K562 (cell line): ENCODE measurements around the gene EXTL1. TPM values are rescaled to one million over a fixed set of nuclear protein-coding genes. Genes with fewer than 3 reads are reported as not detected.

Experiments used
- FIP1L1 ChIP-seq: fragments of 200-400 bp; formaldehyde crosslinking; IDR thresholded peaks from 2 replicates; pipeline ENCODE4 v1.6.1; 2018; ENCODE audit warnings: mild to moderate bottlenecking, low read depth, low read length; ENCODE audit not compliant: poor library complexity, severe bottlenecking
- KHSRP ChIP-seq: fragments of 450-650 bp; IDR thresholded peaks from 2 replicates; pipeline ENCODE4 v1.6.1; 2017
- MAZ ChIP-seq, 2 experiments: fragments of 450-650 bp in 1 of 2; sonication (generic) in 1 of 2; formaldehyde crosslinking; IDR thresholded peaks in 1 of 2; conservative IDR thresholded peaks in 1 of 2; 2 replicates each; pipeline versions ENCODE4 v1.4.0 to v1.5.0; 2020; ENCODE audit warnings: mild to moderate bottlenecking in 1 of 2, missing genetic modification reagents in 1 of 2
- MTF1 ChIP-seq: fragments of 250-450 bp; sonication (Bioruptor Pico); IDR thresholded peaks from 2 replicates; pipeline ENCODE4 v1.9.0; 2021; ENCODE audit warnings: moderate library complexity, mild to moderate bottlenecking, inconsistent platforms, borderline replicate concordance
- MYBL2 ChIP-seq, 2 experiments: fragments of 450-650 bp in 1 of 2; sonication (generic) in 1 of 2; formaldehyde crosslinking in 1 of 2; IDR thresholded peaks; 2 replicates each; pipeline versions ENCODE4 v1.6.1 to v1.8.1; 2017 to 2022; ENCODE audit warnings: borderline replicate concordance in 1 of 2, inconsistent platforms in 1 of 2, low read depth in 1 of 2, mild to moderate bottlenecking in 1 of 2, missing genetic modification reagents in 1 of 2, moderate library complexity in 1 of 2
- RCOR1 ChIP-seq, 2 experiments: IDR thresholded peaks; 2 replicates each; pipeline ENCODE4 v1.6.1; 2012; ENCODE audit warnings: low read depth in 2 of 2, low read length in 2 of 2, borderline replicate concordance in 1 of 2, improper control_type of control experiment in 1 of 2
- ZNF778 ChIP-seq: fragments of 450-650 bp; formaldehyde crosslinking; IDR thresholded peaks from 2 replicates; pipeline ENCODE4 v1.4.0; 2020; ENCODE audit warnings: mild to moderate bottlenecking, moderate library complexity
- polyA plus RNA-seq, 8 experiments: library from polyadenylated mRNA; depleted of rRNA in 4 of 8; stranded (reverse) in 5 of 8; unstranded in 3 of 8; fragments of >200 nt; fragmentation: Nextera tagmentation in 2 of 8; fragmentation: Illumina TruSeq in 1 of 8; extraction: Ambion mirVana in 2 of 8; extraction: Trizol in 1 of 8; gene quantifications; 2 replicates each; pipeline versions ENCODE4 v1.2.1 to v1.2.3, GENCODE V29; 2011 to 2014; ENCODE audit warnings: inconsistent platforms in 1 of 8, missing spikeins in 1 of 8
- total RNA-seq, 7 experiments: library from RNA; depleted of rRNA in 6 of 7; stranded (reverse); fragments of >200 nt in 6 of 7; fragmentation: Illumina TruSeq in 2 of 7; extraction: Trizol in 2 of 7; gene quantifications; 2 replicates each; pipeline versions ENCODE4 v1.2.1 to v1.2.3, GENCODE V29; 2011 to 2021; ENCODE audit warnings: low replicate concordance in 1 of 7
- TF ChIP-seq, protein P1 (sequence below): fragments of 250-450 bp; sonication (Bioruptor Pico); IDR thresholded peaks from 2 replicates; pipeline ENCODE4 v1.8.0; 2021; ENCODE audit warnings: moderate library complexity, mild to moderate bottlenecking, inconsistent platforms
- TF ChIP-seq, protein P2 (sequence below): sonication (generic); formaldehyde crosslinking; IDR thresholded peaks from 2 replicates; pipeline ENCODE4 v1.8.1; 2023; ENCODE audit warnings: missing genetic modification reagents, mild to moderate bottlenecking, borderline replicate concordance
- TF ChIP-seq, protein P3 (sequence below): fragments of 150-350 bp; conservative IDR thresholded peaks from 2 replicates; pipeline ENCODE4 v1.6.1; 2014; ENCODE audit warnings: low read length
- TF ChIP-seq, protein P4 (sequence below), 3 experiments: fragments of 200-800 bp in 1 of 3; fragments of 250-450 bp in 1 of 3; fragments of 450-650 bp in 1 of 3; sonication (Bioruptor Pico) in 1 of 3; sonication (Bioruptor generic) in 1 of 3; formaldehyde crosslinking in 1 of 3; IDR thresholded peaks; 2 replicates each; pipeline versions ENCODE4 v1.6.1 to v1.8.0; 2016 to 2022; ENCODE audit warnings: mild to moderate bottlenecking in 2 of 3, missing genetic modification characterization in 2 of 3, missing compliant biosample characterization in 1 of 3, moderate library complexity in 1 of 3

EXTL1 gene
- total and polyA plus RNA-seq, 9 of the 15 experiments (the other 6 are each of a cell fraction or from before 2014, with no cell fraction given) = 0.04 to 0.23 (median 0.08) TPM; not detected in 3

- TF ChIP-seq MYBL2 (IDR thresholded peaks at IDR 0.05; ENCODE audit: low read depth) (no peak), MYBL2 (CRISPR knock-in tag; IDR thresholded peaks at IDR 0.05; ENCODE audit: borderline replicate concordance) (no peak), RCOR1 (IDR thresholded peaks at IDR 0.05; ENCODE audit: borderline replicate concordance in 1 of 2, low read depth in 2 of 2, low read length in 2 of 2) (0 out of 4 replicates have a peak, but pooled peaks of 1 of the 2 experiments have one; percentile 14), FIP1L1 (no peak), MTF1 (no peak), KHSRP (no peak), ZNF778 (CRISPR knock-in tag) (no peak), MAZ (CRISPR knock-in tag; conservative IDR thresholded peaks at IDR 0.05 in 1 of 2, IDR thresholded peaks at IDR 0.05 in 1 of 2) (no peak)
- TF ChIP-seq, protein P1, sequence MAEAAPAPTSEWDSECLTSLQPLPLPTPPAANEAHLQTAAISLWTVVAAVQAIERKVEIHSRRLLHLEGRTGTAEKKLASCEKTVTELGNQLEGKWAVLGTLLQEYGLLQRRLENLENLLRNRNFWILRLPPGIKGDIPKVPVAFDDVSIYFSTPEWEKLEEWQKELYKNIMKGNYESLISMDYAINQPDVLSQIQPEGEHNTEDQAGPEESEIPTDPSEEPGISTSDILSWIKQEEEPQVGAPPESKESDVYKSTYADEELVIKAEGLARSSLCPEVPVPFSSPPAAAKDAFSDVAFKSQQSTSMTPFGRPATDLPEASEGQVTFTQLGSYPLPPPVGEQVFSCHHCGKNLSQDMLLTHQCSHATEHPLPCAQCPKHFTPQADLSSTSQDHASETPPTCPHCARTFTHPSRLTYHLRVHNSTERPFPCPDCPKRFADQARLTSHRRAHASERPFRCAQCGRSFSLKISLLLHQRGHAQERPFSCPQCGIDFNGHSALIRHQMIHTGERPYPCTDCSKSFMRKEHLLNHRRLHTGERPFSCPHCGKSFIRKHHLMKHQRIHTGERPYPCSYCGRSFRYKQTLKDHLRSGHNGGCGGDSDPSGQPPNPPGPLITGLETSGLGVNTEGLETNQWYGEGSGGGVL (CRISPR knock-in tag) = no peak
- TF ChIP-seq, protein P2, sequence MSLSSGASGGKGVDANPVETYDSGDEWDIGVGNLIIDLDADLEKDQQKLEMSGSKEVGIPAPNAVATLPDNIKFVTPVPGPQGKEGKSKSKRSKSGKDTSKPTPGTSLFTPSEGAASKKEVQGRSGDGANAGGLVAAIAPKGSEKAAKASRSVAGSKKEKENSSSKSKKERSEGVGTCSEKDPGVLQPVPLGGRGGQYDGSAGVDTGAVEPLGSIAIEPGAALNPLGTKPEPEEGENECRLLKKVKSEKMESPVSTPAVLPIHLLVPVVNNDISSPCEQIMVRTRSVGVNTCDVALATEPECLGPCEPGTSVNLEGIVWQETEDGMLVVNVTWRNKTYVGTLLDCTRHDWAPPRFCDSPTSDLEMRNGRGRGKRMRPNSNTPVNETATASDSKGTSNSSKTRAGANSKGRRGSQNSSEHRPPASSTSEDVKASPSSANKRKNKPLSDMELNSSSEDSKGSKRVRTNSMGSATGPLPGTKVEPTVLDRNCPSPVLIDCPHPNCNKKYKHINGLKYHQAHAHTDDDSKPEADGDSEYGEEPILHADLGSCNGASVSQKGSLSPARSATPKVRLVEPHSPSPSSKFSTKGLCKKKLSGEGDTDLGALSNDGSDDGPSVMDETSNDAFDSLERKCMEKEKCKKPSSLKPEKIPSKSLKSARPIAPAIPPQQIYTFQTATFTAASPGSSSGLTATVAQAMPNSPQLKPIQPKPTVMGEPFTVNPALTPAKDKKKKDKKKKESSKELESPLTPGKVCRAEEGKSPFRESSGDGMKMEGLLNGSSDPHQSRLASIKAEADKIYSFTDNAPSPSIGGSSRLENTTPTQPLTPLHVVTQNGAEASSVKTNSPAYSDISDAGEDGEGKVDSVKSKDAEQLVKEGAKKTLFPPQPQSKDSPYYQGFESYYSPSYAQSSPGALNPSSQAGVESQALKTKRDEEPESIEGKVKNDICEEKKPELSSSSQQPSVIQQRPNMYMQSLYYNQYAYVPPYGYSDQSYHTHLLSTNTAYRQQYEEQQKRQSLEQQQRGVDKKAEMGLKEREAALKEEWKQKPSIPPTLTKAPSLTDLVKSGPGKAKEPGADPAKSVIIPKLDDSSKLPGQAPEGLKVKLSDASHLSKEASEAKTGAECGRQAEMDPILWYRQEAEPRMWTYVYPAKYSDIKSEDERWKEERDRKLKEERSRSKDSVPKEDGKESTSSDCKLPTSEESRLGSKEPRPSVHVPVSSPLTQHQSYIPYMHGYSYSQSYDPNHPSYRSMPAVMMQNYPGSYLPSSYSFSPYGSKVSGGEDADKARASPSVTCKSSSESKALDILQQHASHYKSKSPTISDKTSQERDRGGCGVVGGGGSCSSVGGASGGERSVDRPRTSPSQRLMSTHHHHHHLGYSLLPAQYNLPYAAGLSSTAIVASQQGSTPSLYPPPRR = no peak
- TF ChIP-seq, protein P3, sequence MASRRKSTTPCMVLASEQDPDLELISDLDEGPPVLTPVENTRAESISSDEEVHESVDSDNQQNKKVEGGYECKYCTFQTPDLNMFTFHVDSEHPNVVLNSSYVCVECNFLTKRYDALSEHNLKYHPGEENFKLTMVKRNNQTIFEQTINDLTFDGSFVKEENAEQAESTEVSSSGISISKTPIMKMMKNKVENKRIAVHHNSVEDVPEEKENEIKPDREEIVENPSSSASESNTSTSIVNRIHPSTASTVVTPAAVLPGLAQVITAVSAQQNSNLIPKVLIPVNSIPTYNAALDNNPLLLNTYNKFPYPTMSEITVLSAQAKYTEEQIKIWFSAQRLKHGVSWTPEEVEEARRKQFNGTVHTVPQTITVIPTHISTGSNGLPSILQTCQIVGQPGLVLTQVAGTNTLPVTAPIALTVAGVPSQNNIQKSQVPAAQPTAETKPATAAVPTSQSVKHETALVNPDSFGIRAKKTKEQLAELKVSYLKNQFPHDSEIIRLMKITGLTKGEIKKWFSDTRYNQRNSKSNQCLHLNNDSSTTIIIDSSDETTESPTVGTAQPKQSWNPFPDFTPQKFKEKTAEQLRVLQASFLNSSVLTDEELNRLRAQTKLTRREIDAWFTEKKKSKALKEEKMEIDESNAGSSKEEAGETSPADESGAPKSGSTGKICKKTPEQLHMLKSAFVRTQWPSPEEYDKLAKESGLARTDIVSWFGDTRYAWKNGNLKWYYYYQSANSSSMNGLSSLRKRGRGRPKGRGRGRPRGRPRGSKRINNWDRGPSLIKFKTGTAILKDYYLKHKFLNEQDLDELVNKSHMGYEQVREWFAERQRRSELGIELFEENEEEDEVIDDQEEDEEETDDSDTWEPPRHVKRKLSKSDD = no peak
- TF ChIP-seq, protein P4, sequence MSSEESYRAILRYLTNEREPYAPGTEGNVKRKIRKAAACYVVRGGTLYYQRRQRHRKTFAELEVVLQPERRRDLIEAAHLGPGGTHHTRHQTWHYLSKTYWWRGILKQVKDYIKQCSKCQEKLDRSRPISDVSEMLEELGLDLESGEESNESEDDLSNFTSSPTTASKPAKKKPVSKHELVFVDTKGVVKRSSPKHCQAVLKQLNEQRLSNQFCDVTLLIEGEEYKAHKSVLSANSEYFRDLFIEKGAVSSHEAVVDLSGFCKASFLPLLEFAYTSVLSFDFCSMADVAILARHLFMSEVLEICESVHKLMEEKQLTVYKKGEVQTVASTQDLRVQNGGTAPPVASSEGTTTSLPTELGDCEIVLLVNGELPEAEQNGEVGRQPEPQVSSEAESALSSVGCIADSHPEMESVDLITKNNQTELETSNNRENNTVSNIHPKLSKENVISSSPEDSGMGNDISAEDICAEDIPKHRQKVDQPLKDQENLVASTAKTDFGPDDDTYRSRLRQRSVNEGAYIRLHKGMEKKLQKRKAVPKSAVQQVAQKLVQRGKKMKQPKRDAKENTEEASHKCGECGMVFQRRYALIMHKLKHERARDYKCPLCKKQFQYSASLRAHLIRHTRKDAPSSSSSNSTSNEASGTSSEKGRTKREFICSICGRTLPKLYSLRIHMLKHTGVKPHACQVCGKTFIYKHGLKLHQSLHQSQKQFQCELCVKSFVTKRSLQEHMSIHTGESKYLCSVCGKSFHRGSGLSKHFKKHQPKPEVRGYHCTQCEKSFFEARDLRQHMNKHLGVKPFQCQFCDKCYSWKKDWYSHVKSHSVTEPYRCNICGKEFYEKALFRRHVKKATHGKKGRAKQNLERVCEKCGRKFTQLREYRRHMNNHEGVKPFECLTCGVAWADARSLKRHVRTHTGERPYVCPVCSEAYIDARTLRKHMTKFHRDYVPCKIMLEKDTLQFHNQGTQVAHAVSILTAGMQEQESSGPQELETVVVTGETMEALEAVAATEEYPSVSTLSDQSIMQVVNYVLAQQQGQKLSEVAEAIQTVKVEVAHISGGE (CRISPR knock-in tag; IDR thresholded peaks at IDR 0.05) = no peak
Observed at GRCh38 chr1:26060832-26061574, 39.4 kb downstream of the EXTL1 start (continued).
